HG02973 (cell line): Measurements from ENCODE around the gene SACS.
"Not testable (repeated sequence)": the region's sequence is repeated elsewhere in the genome, so short reads cannot be mapped to it uniquely, and the experiment has no call there.

ENCODE experiments used
- ATAC-seq: cut with Tn5 transposase; IDR thresholded peaks from one replicate; pipeline ENCODE4 v1.9.1; 2021; ENCODE audit warnings: moderate library complexity; ENCODE audit not compliant: unreplicated experiment

The SACS gene

GRCh38 chr13:23456437-23457210 lies 23.1 kb upstream of the SACS start:
- ATAC-seq = no peak

- no peak for ATAC-seq
Observed at GRCh38 chr13:23455401-23456185, 22.1 kb upstream of the SACS start.

GRCh38 chr13:23453132-23453531 lies 19.6 kb upstream of the SACS start:
- ATAC-seq = no peak

DNA sequence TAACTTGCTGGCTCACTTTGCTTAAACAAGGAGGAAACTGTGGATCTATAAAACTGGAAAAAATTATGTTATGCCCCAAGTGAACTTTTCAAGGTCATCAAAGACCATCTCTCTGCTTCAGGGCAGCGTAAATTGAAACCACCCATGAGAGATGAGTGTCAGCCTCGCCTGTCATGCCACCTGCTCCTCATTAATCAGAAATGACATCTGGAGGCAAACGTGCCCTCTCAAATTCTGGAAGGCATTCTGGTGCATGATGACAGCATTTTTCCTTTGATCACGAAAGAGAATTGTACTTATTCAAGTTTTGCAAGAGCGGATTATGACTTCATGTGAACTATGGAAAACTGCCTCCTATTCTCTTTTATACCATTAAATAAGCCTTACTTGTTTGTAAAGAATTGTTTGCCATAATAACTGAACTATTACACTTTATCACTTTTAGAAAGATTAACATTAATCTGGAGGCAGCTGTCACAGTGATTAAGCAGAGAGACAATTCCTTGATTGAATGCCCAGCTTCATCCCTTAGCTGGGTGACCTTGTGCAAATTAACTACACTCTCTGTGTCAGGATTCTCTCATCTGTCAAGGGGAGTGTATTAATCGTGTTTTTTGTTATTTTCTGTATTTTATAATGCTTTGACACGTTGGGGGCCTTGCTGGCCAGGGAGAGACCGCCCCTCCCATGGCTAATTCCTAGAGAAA lies 17.0 kb upstream of the SACS start:
- ATAC-seq = no peak

DNA sequence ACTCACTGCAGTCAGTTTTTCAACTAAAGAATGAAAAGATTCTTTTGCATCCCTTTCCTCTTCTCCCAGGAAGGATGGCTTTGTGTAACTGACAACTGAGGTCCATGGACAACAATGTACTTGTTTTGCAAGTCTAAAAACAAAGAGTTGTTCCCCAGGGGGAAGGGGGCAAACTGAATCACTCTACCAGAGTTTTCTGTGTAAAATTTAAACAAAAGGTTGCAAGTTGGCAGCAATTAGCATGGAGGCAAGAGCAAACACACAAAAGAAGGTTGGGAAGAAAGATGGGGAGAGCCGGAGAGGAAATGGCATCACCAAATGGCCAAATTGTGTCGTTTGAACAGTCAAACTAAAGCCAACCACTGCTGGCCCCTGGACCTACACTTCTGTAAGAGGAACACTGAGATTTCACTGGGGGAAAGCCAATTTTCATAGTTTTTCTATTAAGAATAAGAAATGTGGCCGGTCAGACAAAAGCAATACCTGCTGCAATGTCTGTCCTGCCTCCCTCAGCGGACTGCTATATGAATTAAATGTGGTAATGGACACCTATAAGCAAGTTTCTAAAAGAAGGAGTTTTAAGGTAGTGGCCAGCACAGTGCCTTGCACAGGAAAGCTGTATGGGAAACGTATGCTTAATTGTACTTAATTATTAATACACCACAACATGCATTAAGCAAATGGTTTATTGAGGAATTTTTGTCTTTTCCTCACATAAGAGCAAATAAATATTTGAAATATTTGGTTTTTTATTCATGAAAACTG lies 16.1 kb upstream of the SACS start:
- ATAC-seq = no peak

- ATAC-seq = no peak
Observed at GRCh38 chr13:23447927-23448326, 14.4 kb upstream of the SACS start.

DNA sequence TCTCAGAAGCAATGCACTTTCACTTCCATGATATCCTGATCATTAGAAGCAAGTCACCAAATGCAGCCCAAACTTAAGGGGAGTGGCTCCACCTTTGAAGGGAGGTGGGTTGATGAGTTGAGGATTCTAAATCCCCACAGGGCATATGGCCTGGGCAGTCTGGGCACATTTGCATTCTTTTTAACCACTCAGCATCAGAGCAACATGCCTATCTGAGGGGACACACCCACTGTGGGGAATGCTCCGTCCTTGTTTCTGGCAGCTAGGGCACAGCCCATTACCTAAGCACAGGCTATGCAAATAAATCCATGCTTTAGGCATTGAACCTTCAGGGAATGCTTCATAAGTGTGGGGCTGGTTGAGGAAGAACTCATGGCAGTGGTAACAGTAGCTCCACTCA lies 12.3 kb upstream of the SACS start:
- ATAC-seq = no peak

DNA sequence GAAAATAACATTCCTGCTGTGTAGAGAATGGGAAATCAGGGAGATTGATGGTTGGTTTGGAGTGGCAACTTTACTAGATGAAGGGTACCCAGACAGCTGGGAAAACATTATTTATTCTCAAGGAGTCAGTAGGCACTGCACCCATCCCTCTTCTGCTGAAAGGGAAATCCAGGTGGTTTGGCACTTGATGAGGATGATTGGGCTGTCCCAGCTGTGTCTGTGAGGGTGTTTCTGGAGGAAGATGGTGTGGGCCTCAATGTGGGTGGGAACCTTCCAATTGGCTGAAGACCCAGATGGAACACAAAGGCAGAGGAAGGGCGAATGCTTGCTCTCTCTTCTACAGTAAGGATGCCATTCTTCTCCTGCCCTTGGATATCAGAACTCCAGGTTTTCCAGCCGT lies 10.4 kb upstream of the SACS start:
- no peak for ATAC-seq

- ATAC-seq = no peak
Observed at GRCh38 chr13:23443110-23443509, 9.6 kb upstream of the SACS start.

GRCh38 chr13:23440821-23441618 lies 7.5 kb upstream of the SACS start:
- no peak for ATAC-seq

GRCh38 chr13:23440324-23440723 lies 6.8 kb upstream of the SACS start:
- not testable (repeated sequence) for ATAC-seq

- ATAC-seq = no peak
Observed at GRCh38 chr13:23437916-23438315, 4.4 kb upstream of the SACS start.

- no peak for ATAC-seq
Observed at GRCh38 chr13:23436680-23437079, 3.2 kb upstream of the SACS start.

GRCh38 chr13:23434491-23434890 lies 989 bp upstream of the SACS start:
- no peak for ATAC-seq

DNA sequence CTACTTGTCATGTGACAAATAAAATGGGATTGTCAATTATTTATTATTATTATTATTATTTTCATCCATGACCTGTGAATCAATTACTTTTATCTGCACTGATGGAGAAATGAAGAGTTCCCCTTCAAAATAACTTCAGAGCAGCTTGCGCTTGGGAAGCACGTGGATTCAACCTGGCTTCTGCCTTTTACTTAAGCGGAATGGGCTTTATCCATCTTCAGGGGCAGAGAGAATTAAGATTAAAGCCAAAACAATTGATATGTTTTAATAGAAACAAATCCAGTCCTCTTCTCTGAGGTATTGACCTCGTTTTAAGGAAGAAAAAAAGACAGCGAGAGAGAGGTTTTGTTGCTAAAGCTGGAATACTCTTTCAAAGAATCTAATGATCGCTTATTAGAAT lies 876 bp downstream of the SACS start:
- no peak for ATAC-seq

GRCh38 chr13:23430664-23431063 lies 2.8 kb downstream of the SACS start:
- no peak for ATAC-seq

- no peak for ATAC-seq
Observed at GRCh38 chr13:23427881-23428528, 5.5 kb downstream of the SACS start.

DNA sequence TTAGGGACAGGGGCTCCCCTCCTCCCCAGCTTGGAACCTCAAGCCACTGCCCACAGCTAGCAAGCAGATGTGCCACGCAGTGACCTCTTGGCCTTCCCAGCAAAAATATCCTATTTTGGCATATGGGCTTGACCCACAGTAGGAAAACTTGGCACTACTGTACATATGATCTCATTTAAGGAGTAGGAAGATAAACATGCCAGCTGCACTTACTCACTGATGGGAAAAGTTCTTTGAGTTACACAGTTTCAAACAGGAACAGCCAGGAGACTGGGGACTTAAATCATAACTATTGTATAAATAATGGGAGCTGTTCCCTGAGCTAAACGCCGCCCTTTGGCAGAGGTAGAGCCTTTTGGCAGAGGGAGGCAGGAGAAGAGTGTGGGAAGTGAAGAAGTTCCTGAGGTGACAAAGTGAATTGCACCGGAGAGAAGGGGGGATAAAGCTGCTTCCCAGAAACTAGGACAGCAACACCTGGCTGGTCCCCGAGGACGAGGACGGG lies 6.1 kb downstream of the SACS start:
- ATAC-seq = no peak

DNA sequence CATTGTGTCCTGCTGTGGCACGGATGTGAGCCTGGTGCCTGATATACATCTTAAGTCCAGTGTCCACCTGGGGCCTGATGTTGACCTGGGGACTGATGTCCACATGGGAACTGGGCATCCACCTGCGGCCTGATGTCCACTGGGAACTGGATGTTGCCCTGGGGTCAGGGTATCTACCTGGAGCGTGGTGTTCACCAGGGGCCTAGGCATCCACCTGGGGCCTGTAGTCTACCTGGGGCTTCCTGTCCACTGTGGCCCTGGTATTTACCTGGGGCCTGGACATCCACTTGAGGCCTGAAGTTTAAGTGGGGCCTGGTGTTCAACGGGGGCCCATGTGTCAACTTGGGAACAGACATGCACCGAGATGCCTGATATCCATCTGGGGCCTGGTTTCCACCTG lies 11.9 kb downstream of the SACS start:
- ATAC-seq = no peak
